ENCODE measurements around the gene CCT3. TPM values are rescaled to one million over a fixed set of nuclear protein-coding genes. Genes with fewer than 3 reads are reported as not detected.

The CCT3 gene
- total and polyA plus RNA-seq, 4 donors = 71.6 to 165 (median 139) TPM

GRCh38 chr1:156285437-156285836, 52.7 kb downstream of the CCT3 start:
- H3K36me3 ChIP-seq (ENCODE audit: control insufficient read depth in 4 of 4, insufficient read depth in 4 of 4, low read length in 4 of 4) = peaks cover 0 to 18% (median 5%) of the 10 kb centered on the region in 4 donors
- TF ChIP-seq CTCF (IDR thresholded peaks at IDR 0.05; ENCODE audit: control extremely low read depth, extremely low read depth) = no peak
- H3K27me3 ChIP-seq (ENCODE audit: control insufficient read depth in 3 of 3, insufficient read depth in 3 of 3, low read length in 2 of 3) = no peaks in the 10 kb centered on the region
- no peak overlapping the region for H3K9ac ChIP-seq (ENCODE audit: insufficient read depth in 1 of 2, low read length in 2 of 2)
- ATAC-seq (ENCODE audit: insufficient read depth, low FRiP score) (no peak), DNase-seq (no peak)
- no peak overlapping the region for H3K27ac ChIP-seq (ENCODE audit: low read depth in 1 of 2, low read length in 1 of 2)
- 93 to 98% methylated on average over 21 of the region's 21 CpGs for WGBS, 2 donors
- H3K9me3 ChIP-seq (ENCODE audit: control insufficient read depth in 4 of 4, insufficient read depth in 3 of 4, low read length in 3 of 4) = no peaks in the 10 kb centered on the region
- H3K4me3 ChIP-seq = no peak overlapping the region
- H3K4me1 ChIP-seq (ENCODE audit: control insufficient read depth in 5 of 5, insufficient read depth in 5 of 5, low read length in 5 of 5) = peaks cover 0 to 22% (median 6%) of the 10 kb centered on the region in 5 donors

DNA sequence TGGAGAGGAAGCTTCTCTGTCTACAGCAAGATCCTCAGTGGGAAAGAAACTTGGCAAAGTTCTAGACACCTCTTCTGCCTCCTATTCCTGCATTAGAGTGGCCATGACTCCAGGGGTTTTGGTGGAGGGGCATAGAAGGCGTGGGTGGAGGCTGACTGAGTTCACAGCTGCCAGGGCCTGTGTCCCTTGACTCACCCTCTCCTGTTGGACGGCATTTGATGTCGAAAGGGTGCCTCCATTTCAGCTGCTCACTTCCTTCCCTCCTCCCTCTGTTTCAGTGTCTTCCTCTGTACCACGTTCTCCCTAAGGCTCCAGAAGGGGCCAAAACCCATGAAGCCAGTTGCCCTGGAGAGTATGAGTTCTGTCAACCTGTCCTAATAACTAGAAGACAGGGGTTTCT, 53.3 kb downstream of the CCT3 start:
- ATAC-seq (ENCODE audit: insufficient read depth, low FRiP score) = no peak
- WGBS, 2 donors = 21 to 58% methylated on average over 4 of the region's 4 CpGs
- Histone ChIP-seq H3K27ac (ENCODE audit: low read depth in 1 of 2, low read length in 1 of 2) (no peak overlapping the region), H3K9ac (ENCODE audit: insufficient read depth in 1 of 2, low read length in 2 of 2) (peak overlapping the region in 1 of 2 donors; percentile 4), H3K4me1 (ENCODE audit: control insufficient read depth in 5 of 5, insufficient read depth in 5 of 5, low read length in 5 of 5) (peaks cover 0 to 22% (median 6%) of the 10 kb centered on the region in 5 donors), H3K27me3 (ENCODE audit: control insufficient read depth in 3 of 3, insufficient read depth in 3 of 3, low read length in 2 of 3) (no peaks in the 10 kb centered on the region), H3K4me3 (no peak overlapping the region), H3K9me3 (ENCODE audit: control insufficient read depth in 4 of 4, insufficient read depth in 3 of 4, low read length in 3 of 4) (no peaks in the 10 kb centered on the region), H3K36me3 (ENCODE audit: control insufficient read depth in 4 of 4, insufficient read depth in 4 of 4, low read length in 4 of 4) (peaks cover 0 to 18% (median 5%) of the 10 kb centered on the region in 4 donors)
- no peak for DNase-seq
- TF ChIP-seq CTCF (IDR thresholded peaks at IDR 0.05; ENCODE audit: control extremely low read depth, extremely low read depth) = no peak

DNA sequence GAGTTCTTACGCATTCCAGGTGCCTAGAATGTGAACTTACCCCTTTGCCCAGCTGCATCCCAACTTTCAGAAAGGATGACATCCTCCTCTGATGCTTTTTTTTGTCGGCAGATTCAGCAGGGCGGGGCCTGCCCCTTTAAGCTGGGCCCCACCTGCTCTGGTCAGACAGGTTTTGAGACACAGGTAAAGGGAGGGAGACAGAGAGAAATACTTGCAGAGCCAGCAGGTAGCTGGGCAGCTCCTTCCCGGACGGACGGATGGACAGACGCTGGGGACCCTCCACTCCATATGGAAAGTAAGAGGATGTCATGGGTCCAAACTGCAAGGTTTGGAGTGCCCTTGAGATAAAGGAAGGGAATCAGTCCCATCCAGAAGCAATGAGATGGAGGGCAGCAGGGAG, 54.0 kb downstream of the CCT3 start, which contains the start of gene TMEM79:
TMEM79 (plus strand) TSS at position 214 of the 400 bp plus-strand sequence. CDS start 902 bp downstream, outside the sequence.
- Histone ChIP-seq H3K36me3 (ENCODE audit: control insufficient read depth in 4 of 4, insufficient read depth in 4 of 4, low read length in 4 of 4) (peaks cover 0 to 18% (median 5%) of the 10 kb centered on the region in 4 donors), H3K4me1 (ENCODE audit: control insufficient read depth in 5 of 5, insufficient read depth in 5 of 5, low read length in 5 of 5) (peaks cover 0 to 22% (median 6%) of the 10 kb centered on the region in 5 donors), H3K9me3 (ENCODE audit: control insufficient read depth in 4 of 4, insufficient read depth in 3 of 4, low read length in 3 of 4) (no peaks in the 10 kb centered on the region), H3K9ac (ENCODE audit: insufficient read depth in 1 of 2, low read length in 2 of 2) (peak within 1 kb of the TSS; percentile 42 to 93), H3K27me3 (ENCODE audit: control insufficient read depth in 3 of 3, insufficient read depth in 3 of 3, low read length in 2 of 3) (no peaks in the 10 kb centered on the region), H3K27ac (ENCODE audit: low read depth in 1 of 2, low read length in 1 of 2) (peak within 1 kb of the TSS; percentile 81 to 97), H3K4me3 (peak within 1 kb of the TSS; percentile 55)
- ATAC-seq (ENCODE audit: insufficient read depth, low FRiP score) (no peak), DNase-seq (peak in 1 of 3 donors; percentile 17)
- 75 to 86% methylated on average over 7 of the region's 7 CpGs for WGBS, 2 donors
- TF ChIP-seq CTCF (IDR thresholded peaks at IDR 0.05; ENCODE audit: control extremely low read depth, extremely low read depth) = no peak

DNA sequence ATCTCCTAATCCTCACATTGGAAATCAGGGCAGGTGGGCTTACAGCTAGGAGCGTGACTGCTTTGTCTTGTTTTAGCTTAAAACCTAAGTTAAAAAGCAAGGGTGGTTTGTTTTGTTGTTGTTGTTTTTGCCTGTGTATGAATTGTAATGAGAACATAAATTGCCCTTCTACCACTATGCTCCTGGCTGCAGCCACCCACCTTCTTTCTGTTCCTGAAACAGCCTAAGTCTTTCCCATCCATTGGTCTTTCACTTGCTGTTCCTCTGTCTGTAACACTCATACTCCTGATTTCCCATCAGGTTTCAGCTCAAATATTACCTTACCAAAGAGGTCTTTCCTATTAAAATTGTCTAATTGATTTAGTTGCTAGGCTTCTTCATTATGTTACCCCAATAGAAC, 54.6 kb downstream of the CCT3 start:
- Histone ChIP-seq H3K27me3 (ENCODE audit: control insufficient read depth in 3 of 3, insufficient read depth in 3 of 3, low read length in 2 of 3) (no peaks in the 10 kb centered on the region), H3K27ac (ENCODE audit: low read depth in 1 of 2, low read length in 1 of 2) (no peak overlapping the region)

More for the DNA sequence above, 54.6 kb downstream of the CCT3 start:
- DNase-seq (no peak), ATAC-seq (ENCODE audit: insufficient read depth, low FRiP score) (no peak)
- 92 to 95% methylated on average over 1 of the region's 1 CpG for WGBS, 2 donors
- Histone ChIP-seq H3K4me1 (ENCODE audit: control insufficient read depth in 5 of 5, insufficient read depth in 5 of 5, low read length in 5 of 5) (peaks cover 0 to 22% (median 6%) of the 10 kb centered on the region in 5 donors), H3K4me3 (peak overlapping the region; percentile 55), H3K9me3 (ENCODE audit: control insufficient read depth in 4 of 4, insufficient read depth in 3 of 4, low read length in 3 of 4) (no peaks in the 10 kb centered on the region), H3K36me3 (ENCODE audit: control insufficient read depth in 4 of 4, insufficient read depth in 4 of 4, low read length in 4 of 4) (peaks cover 0 to 15% (median 7%) of the 10 kb centered on the region in 4 donors), H3K9ac (ENCODE audit: insufficient read depth in 1 of 2, low read length in 2 of 2) (peak overlapping the region; percentile 42 to 93)
- TF ChIP-seq CTCF (IDR thresholded peaks at IDR 0.05; ENCODE audit: control extremely low read depth, extremely low read depth) = no peak
